ENCODE results near the gene C17orf58.
"Not testable (repeated sequence)": the region's sequence is repeated elsewhere in the genome, so short reads cannot be mapped to it uniquely, and the experiment has no call there.

Gene C17orf58

DNA sequence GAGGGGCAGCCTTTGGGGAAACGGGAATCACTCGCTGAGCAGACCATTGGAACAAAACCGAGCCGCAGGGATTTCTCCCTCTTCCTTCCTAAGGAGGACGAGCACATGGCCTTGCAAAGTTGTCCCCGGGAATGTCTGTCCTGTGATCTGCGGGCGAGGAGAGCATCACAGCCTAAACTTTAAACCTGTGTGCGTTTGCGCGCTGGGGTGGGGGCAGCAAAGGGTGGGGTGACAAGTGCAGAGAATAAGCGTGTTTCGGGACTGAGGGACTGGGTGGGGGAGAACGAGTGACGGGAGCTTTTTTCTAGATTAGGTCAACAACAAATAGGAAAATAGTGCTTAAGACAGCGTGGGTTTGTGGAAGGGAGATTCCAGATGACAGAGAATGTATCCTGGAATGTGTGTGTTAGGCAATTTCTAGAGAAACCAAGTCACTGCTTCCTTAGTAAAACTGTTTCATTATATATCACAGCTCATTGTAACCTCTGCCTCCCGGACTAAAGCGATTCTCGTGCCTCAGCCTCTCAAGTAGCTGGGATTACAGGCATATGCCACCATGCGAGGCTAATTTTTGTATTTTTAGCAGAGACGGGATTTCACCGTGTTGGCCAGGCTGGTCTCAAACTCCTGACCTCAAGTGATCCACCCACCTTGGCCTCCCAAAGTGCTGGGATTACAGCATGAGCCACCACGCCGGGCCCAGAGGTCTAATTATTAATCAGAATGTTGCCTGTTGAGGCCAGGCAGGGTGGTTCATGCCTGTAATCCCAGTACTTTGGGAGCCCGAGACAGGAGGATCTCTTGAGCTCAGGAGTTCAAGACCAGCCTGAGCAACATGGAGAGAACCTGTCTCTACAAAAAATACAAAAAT, at the start of gene C17orf58:
C17orf58 (minus strand) TSS at position 169 of the 871 bp plus-strand sequence. CDS start 271 bp downstream, outside the sequence.
- not testable (repeated sequence) for DNase-seq

GRCh38 chr17:68036304-68037147, 40.3 kb upstream of the C17orf58 start:
- DNase-seq, result no peak

GRCh38 chr17:68035523-68036303, 39.4 kb upstream of the C17orf58 start, which contains the start of gene KPNA2:
KPNA2 (plus strand) TSS chr17:68035735; CDS start chr17:68037133, 1,398 bp downstream.
- DNase-seq, result peak; percentile 100

GRCh38 chr17:68035131-68035522, 38.9 kb upstream of the C17orf58 start:
- peak; percentile 100 for DNase-seq

DNA sequence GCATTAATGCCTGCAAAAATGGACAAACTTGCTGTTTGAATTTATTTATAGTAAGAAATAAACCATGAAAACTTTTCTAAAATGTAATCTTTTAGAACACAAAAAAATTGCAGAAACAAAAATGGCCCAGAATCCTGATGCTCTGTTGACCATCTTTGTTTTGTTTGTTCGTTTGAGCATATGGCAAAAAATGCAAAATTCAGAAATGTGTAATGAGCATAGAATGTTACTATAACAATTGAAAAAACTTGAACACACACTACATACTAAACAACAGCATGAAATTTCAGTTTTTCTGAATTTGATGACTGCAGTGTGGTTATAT, 38.1 kb upstream of the C17orf58 start:
- no peak for DNase-seq

DNA sequence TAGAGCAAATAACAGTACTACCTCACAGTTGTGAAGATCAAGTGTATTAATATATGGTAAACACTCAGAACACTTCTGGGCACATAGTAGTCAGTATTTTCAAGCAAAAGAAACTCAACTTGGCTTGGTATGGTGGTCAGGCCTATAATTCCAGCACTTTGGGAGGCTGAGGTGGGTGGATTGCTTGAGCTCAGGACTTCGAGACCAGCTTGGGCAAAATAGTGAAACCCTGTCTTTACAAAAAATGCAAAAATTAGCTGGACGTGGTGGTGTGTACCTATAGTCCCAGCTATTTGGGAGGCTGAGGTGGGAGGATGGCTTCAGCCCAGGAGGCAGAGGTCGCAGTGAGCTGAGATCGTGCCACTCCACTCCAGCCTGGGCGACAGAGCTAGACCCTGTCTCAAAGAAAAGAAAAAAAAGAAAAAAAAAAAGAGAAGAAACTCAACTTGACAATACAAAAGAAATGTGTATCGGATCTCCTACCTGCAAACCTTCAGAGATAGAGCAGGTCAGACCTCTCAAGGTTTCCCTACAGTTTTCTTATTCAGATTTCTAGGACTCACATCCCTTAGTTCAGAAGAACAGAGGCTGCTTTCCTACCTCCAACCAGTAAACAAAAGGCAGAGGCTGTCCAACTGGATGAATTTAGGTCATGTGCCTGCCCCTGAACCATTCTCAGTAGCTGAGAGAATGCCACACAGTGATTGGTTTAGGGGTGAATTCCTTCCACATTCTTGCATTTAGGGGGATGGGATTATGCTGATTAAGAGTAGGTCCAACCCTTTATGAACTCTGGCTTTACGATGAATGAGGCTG, 37.6 kb upstream of the C17orf58 start:
- DNase-seq, result no peak

DNA sequence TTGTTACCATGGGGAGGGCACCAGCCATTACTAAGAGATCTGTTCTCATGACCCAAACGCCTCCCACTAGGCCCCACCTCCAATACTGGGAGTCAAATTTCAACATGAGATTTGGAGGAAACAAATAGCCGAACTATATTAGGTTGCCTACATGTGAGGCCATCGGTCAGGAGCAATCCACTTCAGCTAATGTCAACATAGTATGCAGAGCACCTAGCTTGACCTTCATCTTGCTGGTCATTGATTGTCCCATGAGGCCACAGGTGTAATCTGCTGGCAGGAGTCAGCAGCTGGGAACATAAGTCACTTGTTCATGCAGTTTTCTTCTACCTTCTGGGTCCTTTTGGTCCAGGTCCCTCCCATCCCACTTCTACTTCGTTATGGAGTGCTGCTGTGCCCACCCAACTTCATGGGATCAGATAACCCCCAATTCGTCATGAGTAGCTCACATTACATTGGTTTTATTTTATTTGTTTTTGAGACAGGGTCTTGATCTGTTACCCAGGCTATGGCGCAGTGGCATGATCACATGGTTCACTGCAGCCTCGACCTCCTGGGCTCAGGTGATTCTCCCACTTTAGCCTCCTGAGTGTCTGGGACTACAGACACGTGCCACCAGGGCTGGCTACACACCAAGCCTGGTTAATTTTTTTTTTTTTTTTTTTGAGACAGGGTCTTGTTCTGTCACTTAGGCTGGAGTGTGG, 33.4 kb upstream of the C17orf58 start:
- DNase-seq, result peak; percentile 17

DNA sequence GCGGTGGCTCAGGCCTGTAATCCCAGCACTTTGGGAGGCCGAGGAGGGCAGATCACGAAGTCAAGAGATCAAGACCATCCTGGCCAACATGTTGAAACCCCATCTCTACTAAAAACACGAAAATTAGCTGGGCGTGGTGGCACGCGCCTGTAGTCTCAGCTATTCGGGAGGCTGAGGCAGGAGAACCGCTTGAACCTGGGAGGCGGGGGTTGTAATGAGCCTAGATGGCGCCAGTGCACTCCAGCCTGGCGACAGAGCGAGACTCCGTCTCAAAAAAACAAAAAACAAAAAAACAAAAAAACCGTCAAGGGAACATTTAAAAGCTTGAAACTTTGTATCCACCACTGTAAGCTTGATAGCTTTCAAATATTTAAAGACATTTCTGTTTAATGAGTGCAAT, 26.3 kb upstream of the C17orf58 start:
- not testable (repeated sequence) for DNase-seq

GRCh38 chr17:68021963-68022362, 25.7 kb upstream of the C17orf58 start:
- no peak for DNase-seq

DNA sequence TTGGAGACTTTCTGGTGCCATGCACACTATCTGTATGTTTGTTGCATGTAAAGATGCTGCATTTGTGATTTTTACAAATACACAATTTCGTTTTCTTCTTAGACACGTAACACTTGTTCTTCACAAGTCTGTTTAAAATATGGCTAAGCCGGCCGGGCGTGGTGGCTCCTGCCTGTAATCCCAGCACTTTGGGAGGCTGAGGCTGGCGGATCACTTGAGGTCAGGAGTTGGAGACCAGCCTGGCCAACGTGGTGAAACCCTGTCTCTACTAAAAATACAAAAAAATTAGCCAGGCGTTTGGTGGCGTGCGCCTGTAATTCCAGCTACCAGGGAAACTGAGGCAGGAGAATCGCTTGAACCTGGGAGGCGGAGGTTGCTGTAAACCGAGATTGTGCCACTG, 24.5 kb upstream of the C17orf58 start:
- not testable (repeated sequence) for DNase-seq

- DNase-seq, result no peak
Observed at GRCh38 chr17:68020409-68020756, 24.1 kb upstream of the C17orf58 start.

DNA sequence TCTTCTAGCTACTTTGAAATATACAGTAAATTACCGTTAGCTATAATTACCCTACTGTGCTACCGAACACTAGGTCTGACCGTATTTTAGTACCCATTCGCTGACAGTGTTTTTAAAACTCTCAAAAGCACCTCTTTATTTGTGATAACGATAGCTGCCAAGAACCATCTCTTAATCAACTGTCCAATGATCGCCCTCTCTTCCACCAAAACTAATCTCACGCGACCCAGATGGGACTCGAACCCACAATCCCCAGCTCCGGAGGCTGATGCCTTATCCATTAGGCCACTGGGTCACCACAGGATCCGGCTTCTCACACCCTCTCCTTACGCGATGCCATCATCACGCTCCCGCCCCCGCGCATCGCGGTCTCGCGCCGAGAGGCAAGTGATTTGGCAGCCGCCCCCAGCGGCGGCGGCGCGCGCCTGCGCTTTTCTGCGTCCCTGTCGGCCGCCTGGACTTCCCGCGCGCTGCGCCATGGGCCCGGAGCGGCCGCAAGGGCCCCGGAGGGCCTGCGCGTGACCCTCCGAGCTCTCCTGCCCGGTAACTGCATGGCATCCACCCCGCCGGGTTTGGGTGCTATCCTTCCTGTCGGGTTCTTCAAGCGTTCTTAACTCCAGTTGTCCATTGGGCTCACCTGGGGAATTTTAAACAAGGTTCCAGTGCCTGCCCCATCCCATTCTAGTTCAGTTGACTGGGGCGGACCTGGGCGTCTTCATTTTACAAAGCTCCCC, 23.6 kb upstream of the C17orf58 start:
- DNase-seq, result peak; percentile 84

DNA sequence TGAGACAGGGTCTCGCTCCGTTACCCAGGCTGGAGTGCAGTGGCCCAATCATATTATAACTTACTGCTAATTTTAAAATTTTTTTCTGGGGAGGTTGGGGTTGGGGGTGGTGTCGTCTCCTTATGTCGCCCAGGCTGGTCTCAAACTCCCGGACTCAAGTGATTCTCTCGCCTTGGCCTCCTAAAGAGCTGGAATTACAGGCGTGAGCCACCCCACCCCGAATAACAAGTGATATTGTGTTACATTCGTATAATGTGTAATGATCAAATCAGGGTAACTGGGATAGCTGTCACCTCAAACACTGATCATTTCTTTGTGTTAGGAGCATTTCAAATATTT, 23.0 kb upstream of the C17orf58 start:
- no peak for DNase-seq

DNA sequence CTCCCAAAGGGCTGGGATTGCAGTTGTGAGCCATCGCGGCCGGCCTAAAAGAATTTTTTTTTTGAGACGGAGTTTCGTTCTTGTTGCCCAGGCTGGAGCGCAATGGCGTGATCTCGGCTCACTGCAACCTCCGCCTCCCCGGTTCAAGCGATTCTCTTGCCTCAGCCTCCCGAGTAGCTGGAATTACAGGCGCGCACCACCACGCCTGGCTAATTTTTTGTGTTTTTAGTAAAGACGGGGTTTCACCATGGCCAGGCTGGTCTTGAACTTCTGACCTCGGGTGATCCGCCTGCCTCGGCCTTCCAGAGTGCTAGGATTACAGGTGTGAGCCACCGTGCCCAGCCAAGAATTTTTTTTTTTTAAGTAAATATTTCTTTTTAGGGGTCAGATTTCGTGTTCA, 22.2 kb upstream of the C17orf58 start:
- not testable (repeated sequence) for DNase-seq

GRCh38 chr17:68016838-68017237, 20.6 kb upstream of the C17orf58 start:
- DNase-seq, result no peak

- no peak for DNase-seq
Observed at GRCh38 chr17:68015081-68015723, 18.9 kb upstream of the C17orf58 start.

GRCh38 chr17:68013385-68013784, 17.1 kb upstream of the C17orf58 start:
- DNase-seq, result no peak

DNA sequence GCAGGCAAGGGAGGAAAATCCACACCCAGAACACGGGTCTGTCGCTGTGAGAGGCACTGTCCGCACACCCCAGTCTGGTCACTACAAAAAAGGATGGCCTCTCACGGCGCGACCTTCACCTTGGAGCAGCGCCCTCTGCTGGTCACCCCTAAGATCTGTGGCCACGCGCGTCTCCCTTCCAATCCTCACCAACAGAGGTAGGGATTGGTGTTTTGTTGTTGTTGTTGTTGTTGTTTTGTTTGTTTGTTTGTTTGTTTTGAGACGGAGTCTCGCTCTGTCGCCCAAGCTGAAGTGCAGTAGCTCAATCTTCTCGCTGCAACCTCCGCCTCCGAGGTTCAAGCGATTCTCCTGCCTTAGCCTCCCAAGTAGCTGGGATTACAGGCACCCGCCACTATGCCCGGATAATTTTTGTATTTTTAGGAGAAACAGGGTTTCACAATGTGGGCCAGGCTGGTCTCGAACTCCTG, 15.0 kb upstream of the C17orf58 start:
- DNase-seq, result no peak

GRCh38 chr17:68006797-68007196, 10.5 kb upstream of the C17orf58 start:
- no peak for DNase-seq

DNA sequence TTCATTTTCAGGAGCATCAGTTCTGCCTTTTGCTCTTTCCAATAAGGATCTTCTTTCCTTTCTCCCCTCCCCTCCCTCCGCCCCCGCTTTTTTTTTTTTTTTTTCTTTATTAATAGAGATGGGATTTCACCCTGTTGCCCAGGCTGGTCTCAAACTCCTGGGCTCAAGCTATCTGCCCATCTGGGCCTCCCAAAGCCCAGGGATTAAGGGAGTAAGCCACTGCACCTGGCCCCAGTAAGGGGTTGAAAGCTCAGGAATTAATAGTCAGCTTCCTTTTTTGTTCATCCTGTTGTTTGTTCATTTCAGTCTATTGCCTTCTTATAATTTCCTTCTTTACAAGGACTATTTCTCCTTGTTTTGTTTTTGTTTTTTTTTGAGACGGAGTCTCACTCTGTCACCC, 7.9 kb upstream of the C17orf58 start:
- DNase-seq, result no peak

Measured in NCI-H510A (cell line).